ENCODE results near the gene MYBPC2.
A peak's percentile ranks its signal among the peaks of the same experiment; 100 is the strongest.
"Not testable (repeated sequence)": the region's sequence is repeated elsewhere in the genome, so short reads cannot be mapped to it uniquely, and the experiment has no call there.

Gene MYBPC2

DNA sequence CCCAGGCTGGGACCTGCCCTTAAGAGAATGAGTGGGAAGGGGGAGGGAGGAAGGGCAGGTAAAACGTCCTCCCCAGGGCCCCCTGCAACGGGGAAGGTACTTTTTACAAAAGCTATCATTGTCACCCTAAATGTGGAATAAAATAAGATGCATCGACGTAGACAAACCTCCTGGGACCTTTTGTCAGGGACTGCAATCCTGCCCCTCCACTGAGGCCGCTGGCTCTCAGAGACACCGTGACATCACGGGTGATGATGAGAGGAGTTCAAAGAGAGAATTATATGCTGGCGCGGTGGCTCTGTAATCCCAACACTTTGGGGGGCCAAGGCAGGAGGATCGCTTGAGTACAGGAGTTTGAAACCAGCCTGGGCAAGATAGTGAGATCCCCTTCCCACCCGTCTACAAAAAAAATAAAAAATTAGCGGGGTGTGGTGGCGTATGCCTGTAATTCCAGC lies 1.8 kb upstream of the MYBPC2 start:
- no peak for DNase-seq

DNA sequence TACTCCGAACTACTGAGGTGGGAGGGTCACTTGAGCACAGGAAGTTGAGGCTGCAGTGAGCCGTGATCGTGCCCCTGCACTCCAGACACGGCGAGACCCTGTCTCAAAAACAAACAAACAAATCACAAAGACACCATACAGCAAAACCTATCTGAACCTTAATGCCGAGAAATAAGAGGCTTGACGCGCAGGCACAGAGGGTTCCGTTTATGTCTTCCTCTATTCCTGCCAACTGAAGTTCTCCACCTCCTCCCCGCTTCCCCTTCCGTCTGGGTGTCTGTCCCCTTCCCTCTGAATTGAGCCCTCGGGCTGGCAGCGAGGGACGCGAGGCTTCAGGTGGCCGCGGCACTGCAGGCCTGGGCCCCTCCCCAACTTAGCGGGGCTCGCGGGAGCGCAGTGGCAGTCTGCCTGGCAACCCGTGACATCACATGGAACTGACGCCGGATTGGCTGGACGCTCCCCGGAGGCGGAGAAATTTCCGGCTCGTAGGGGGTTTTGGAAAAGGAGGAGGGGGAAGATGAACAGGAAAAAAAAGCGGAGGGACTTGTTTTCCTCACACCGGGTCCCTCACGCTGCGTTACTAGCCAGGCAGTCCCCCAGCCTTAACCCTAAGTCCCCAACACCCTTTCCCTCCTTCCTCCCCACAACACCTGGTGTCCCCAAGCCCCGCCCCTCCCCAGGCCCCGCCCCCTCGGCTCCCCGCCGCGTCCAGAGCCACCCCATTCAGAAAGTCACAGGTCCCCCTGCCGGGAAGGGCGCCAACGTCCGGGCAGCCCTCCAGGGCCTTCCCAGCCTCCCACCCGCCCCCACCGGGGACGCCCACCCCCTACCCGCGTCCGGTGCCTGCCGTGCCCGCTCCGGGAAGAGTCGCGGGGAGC lies 1.1 kb upstream of the MYBPC2 start:
- peak; percentile 93 for DNase-seq

DNA sequence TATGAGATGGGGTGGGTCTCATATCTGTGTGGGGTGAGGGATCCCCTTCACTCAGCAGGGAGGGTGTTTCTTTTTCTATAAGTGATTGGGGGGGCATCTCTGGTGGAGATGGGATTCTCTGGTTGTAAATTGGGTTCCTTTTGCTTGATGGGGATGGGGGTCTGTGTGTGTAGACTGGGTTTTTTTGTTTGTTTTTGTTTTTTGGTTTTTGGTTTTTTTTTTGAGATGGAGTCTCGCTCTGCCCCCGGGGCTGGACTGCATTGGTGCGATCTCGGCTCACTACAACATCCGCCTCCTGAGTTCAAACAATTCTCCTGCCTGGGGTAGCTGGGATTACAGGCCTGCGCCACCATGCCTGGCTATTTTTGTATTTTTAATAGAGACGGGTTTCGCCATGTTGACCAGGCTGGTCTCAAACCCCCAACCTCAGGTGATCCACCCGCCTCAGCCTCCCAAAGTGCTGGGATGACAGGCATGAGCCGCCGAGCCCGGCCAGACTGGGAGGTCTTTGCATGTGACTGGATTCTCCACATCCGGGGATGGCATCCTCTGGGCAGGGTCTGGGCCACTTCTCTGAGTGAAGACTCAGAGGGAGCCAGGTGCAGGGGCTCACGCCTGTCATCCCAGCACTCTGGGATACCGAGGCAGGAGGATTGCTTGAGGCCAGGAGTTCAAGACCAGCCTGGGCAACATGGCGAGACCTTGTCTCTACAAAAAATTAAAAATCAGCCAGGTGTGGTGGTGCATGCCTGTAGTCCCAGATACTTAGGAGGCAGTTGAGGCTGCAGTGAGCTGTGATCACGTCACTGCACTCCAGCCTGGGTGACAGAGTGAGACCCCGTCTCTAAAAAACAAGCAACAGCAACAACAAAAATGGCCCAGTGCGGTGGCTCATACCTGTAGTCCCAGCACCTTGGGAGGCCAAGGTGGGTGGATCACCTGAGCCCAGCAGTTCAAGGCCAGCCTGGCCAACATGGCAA lies 799 bp downstream of the MYBPC2 start:
- no peak for DNase-seq

DNA sequence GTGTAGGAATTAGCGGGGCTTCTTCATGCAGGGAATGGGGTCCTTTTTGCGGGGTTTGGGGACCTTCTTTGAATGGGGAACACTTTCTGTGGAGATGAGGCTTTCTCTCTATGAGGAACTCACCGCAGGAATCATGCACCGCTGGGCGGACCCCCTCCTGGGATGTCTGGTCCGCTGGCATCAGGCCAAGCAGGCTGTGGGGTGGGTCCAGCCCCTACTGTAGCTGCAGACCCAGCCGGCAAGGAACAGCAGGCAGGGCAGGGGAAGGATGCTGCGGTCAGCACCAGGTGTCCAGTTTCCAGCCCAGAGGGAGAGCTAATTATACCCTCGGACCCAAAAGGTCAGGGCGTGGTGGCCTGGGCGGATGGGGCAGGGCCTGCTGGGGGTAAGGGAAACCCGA lies 1.8 kb downstream of the MYBPC2 start:
- no peak for DNase-seq

DNA sequence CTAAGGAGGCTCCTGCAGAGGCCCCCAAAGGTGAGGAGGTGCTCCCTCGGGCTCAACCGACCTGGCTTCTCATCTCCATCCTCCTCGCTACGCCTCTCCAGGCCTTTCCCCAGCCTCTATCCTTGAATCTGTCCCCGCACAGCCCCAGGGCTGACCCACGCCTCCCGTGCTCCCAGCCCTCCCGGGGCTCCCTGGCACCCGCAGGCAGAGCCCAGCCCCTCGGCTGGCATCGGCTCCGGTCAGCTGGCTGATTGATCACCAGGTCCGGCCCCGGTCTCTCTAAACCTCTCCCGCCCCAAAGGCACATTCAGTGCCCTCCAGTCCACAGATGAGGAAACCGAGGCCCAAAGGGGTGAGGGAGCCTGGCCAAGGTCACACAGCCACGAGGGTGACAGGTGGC lies 2.5 kb downstream of the MYBPC2 start:
- DNase-seq: no peak

DNA sequence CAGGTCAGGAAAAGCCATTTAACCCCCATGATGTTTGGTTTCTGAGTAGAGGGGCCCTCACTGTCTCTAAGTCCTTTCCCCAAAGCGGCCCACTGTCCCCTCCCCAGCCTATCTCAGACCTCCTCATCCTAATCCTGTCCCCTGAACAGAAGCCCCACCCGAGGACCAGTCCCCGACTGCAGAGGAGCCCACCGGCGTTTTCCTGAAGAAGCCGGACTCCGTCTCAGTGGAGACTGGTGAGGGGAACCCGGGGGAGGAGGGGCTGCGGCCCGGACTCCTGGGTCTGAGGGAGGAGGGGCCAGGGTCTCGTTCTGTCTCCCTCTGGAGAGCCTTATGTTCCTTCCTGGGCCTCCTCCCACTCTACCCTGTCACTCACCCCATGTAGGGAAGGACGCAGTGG lies 2.9 kb downstream of the MYBPC2 start:
- DNase-seq: no peak

DNA sequence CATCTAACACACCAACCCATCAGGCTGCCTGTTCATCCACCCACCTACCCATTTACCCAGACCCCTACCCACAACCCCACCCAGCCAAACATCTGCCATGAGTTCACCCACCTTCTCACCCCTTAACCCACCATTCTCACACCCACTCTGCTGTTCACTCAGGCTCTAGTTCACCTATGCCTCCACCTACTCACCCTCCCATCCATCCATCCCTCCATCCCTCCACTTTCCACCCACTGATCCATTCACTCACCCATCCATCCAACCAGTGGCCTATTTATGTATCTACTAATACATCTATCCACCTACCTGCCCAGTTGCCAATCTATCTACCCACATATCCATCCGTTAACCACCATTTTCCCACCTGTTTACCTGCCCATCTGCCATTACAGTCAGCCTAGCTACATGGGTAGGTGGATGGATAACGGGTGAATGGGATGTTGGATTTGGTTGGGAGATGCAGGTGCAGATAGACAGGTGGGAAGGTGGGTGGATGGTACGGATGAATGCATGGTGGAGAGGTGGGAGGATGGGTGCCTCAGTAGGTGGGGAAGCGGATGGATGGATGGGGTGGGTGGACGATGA lies 5.3 kb downstream of the MYBPC2 start:
- no peak for DNase-seq

DNA sequence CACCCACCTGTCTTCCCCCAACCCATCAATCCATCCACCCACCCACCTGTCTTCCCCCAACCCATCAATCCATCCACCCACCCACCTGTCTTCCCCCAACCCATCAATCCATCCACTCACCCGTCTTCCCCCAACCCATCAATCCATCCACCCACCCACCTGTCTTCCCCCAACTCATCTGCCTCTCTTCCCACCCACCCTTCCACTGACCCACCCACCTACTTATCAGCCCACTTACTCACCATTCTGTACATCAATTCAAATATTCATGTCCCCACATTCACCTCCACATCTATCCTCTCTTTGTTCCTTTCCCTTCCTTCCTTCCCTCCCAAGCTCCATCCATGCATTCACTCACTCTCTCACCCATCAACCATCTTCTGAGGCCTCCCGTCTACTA lies 6.4 kb downstream of the MYBPC2 start:
- not testable (repeated sequence) for DNase-seq

DNA sequence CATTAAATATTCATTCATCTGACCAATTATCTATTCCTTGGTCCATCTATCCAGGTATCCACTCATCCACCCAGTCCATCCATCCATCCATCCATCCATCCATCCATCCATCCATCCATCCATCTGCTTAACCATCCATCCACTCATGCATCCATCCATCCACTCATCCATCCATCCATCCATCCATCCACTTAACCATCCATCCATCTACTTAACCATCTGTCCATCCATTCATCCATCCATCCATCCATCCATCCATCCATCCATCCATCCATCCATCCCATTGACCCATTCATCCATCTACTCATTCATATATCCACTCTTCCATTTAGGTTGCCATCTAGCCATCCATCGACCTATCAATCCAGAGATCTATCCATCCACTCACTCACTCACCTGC lies 11.4 kb downstream of the MYBPC2 start:
- DNase-seq: no peak

DNA sequence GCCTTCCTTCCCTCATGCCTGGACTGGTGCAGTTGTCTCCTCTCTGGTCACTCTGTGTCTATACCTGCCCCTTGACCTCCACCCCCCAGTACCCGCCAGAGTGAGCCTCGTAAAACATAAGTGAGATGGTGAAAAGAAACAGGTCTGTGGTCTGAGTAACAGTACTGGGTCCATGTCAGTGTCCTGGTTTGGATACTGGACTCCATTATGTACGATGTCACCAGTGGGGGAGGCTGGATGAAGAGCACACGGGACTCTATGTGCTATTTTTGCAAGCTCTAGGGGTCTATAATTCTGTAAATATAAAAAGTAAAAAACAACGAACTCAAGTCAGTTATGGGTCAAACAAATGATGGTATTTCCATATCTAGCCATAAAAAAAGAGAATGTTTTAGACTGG lies 14.4 kb downstream of the MYBPC2 start:
- DNase-seq: no peak

DNA sequence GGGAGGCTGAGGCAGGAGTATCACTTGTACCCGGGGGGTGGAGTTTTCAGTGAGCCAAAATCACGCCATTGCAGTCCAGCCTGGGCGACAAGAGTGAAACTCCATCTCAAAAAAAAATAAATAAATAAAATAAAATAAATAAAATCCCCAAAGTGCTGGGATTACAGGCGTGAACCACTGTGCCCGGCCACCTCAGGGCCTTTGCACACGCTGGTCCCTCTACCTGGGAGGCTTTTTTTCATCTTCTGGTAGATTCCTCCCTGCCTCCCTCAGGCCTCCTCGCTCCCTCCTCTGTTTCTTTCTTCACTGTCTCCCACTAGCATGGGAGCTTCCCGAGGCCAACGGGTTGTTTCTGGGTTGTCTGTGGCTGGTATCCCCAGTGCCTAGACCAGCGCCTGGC lies 15.1 kb downstream of the MYBPC2 start:
- DNase-seq: no peak

DNA sequence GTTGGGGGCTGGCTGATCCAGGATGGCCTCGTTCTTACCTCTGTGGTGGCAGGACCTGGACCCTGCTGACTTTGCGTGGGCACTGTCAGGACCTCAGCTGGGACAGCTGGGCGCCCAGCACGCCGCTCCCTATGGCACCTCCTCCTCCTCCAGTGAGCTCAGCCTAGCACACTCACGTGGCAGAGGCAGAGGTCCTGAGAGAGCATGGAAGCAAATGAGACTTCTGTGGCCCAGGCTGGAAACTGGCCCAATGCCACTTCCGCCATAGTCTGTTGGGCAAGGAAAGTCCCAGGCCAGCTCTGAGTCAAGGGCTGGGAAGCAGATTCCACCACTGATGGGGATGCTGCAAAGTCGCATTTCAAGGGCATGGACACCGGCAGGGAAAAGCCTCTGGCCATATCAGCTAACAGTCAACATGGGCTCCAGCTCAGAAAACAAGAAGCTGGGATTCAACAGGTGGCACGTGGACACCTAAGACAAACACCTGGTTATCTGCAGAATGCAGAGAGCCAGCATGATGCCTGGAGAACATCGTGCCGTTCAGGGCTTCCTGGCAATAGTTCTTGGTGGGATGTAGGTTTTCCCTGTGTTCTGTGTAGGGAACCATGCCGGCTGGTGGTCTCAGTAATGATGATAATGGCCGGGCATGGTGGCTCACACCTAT lies 16.7 kb downstream of the MYBPC2 start:
- DNase-seq: no peak

DNA sequence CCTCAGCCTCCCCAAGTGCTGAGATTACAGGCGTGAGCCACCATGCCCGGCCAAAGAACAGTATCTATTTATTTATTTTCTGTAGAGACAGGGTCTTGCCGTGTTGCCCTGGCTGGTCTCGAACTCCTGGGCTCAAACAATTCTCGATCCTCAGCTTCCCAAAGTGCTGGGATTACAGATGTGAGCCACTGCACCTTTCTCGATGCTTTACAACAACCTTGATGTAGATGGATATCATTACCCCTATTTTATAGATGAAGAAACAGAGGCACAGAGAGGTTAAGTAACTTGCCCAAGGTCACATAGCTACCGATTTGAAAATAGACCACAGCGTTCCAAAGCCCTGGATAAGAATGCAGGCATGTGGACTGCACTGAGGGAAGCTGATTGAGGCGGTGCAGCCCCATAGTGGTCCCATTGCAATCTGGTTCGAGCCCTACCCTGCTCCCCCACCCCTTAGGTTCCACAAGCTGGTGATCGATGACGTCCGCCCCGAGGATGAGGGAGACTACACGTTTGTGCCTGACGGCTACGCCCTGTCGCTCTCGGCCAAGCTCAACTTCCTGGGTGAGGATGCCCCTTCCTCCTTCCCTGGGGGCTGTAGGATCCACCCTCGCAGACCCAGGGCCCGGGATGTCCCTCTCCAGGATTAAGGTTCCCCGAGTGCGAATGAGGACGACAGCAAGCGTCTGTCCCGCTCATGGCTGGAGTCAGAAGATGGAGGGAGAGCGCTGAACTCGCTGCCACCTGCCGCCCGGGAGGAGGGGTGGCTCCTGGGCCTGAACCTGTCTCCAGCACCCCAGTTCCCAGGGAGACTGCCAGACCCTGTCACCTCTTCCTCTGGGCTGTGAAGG lies 17.9 kb downstream of the MYBPC2 start:
- no peak for DNase-seq

DNA sequence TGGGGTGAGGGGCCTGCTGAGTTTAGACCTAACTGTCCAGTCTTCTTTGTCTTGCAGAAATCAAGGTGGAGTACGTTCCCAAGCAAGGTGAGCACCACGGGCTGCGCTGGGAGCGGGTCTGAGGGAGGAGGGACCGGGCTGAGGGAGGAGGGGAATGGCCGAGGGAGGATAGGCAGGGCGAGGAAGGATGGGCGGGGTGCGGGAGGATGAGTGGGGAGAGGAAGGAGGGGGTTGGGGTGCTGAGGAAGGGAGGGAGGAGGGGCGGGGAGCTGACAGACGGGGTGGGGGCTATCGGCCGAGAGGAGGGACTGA lies 18.5 kb downstream of the MYBPC2 start:
- no peak for DNase-seq

DNA sequence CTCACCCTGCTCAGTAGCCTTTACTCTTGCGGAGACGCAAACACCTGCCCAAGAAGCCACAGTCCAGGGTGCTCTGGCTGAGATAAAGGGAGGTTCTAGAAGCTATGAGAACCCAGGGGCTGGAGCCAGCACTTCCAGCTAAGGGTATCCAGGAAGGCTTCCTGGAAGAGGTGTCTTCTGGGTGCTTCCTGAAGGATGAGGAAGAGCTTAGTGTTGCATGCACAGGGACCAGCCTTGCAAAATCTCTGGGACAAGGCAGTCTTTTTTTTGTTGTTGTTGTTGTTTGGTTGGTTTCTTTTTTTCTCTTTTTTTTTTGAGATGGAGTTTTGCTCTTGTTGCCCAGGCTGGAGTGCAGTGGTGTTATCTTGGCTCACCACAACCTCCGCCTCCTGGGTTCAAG lies 20.6 kb downstream of the MYBPC2 start:
- no peak for DNase-seq

DNA sequence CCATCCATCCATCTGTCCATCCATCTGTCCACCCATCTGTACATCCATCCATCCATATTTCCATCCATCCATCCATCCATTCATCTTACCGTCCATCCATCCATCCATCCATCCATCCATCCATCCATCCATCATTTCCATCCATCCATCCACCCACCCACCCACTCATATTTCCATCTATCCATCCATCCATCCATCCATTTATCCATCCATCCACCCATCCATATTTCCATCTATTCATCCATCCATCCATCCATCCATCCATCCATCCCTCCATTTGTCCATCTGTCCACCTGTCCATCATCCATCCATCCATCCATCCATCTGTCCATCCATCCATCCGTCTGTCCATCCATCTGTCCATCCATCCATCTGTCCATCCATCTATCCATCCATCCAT lies 23.3 kb downstream of the MYBPC2 start:
- DNase-seq: no peak

DNA sequence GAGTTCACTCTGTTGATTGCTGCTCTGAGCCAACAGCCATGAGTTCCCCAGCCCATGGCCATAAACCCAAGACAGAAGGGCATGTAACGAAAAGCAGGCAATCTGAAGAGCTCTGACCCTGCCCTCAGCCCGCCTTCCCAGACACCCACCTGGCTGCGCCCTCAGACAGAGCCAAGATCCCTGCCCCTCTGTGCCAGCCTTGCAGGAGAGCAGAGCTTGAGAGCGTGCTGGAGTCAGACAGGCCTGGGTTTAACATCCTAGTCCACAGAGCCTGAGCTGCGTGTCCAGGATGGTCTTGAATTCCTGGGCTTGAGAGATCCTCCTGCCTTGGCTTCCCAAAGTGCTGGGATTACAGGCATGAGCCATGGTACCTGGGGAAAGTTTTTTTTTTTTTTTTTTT lies 24.6 kb downstream of the MYBPC2 start:
- no peak for DNase-seq

DNA sequence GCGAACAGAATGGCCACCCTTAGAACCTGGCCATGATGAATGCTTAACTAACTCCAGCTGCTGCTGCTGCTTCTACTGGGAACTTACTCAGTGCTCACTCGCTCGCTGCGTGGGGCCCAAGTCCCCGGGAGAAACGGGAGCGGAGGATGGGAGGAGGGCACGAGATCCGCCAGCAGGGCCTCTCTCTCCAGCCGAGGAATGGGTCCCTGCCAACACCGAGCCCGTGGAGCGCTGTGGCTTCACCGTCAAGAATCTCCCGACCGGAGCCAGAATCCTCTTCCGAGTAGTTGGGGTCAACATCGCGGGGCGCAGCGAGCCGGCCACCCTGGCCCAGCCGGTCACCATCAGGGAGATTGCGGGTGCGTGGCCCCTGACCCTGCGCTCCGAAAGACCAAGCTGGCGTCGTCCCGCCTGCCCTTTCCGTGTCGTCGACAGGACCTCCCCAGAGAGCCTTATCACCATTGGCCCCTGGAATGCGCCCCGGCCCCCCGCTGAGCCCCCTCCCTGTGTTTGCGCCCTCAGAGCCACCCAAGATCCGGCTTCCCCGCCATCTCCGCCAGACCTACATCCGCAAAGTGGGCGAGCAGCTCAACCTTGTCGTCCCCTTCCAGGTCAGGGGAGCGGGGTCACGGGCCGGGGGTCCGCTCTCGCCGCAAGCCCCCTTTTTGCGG lies 25.8 kb downstream of the MYBPC2 start:
- DNase-seq: no peak

DNA sequence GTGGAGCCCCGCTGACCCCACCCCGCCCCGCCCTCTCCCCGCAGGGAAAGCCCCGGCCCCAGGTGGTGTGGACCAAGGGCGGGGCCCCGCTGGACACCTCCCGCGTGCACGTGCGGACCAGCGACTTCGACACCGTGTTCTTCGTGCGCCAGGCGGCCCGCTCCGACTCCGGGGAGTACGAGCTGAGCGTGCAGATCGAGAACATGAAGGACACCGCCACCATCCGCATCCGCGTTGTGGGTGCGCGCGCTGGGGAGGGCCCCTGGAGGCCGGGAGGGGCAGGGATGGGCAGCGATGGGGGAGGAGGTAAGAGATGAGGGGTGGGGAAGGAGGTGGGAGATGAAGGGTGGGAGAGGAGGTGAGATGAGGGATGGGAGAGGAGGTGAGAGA lies 26.4 kb downstream of the MYBPC2 start:
- DNase-seq: no peak

DNA sequence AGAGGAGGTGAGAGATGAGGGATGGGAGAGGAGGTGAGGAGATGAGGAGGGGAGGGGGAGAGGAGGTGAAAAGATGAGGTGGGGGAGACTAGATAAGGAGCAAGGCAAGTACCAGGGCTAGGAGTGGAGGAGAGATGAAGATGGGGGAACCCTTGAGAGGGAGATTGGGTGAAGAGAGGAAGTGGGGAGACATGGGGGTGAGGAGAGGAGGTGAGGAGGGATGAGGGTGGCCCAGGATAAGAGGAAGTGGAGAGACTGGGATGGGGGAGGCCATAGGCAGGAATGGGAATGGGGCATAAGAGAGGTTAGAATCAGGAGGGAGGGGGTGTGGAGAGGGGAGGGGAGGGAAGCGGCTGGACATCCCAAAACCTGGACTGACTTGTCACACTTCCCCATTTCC lies 26.9 kb downstream of the MYBPC2 start:
- no peak for DNase-seq

DNA sequence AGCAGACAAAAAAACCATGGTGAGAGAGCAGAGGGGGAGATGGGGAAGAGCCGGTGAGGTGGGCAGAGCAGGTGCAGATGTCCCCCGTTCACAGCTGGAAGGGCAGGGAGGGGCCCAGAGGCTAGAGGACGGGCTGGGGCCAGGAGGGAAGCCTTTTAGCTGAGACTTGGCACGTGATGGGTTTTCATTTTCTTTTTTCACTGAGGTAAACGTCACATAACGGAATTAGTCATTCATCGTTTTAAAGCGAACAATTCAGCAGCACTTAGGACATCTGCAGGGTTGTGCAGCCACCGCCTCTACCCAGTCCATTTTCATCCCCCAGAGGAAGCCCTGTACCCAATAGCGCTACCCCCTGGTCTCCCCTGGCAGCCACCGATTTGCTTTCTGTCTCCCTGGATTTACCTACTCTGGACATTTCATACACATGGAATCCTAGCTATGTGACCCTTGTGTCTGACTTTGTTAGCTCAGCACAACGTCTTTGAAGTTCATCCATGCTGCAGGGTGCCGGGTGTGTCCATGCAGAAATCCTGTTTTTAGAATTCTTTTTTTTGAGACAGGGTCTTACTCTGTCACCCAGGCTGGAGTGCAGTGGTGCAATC lies 27.6 kb downstream of the MYBPC2 start:
- peak; percentile 73 for DNase-seq
